GM12872 (cell line): Measurements from ENCODE around the gene TUBA3E.
"Not testable (repeated sequence)": the region's sequence is repeated elsewhere in the genome, so short reads cannot be mapped to it uniquely, and the experiment has no call there.

Experiments used
- TF ChIP-seq, protein P1 (sequence below): IDR thresholded peaks from 3 replicates; pipeline ENCODE4 v1.5.1; 2011; ENCODE audit warnings: low read depth, mild to moderate bottlenecking, low read length, moderate library complexity; ENCODE audit not compliant: insufficient read depth

Gene TUBA3E

DNA sequence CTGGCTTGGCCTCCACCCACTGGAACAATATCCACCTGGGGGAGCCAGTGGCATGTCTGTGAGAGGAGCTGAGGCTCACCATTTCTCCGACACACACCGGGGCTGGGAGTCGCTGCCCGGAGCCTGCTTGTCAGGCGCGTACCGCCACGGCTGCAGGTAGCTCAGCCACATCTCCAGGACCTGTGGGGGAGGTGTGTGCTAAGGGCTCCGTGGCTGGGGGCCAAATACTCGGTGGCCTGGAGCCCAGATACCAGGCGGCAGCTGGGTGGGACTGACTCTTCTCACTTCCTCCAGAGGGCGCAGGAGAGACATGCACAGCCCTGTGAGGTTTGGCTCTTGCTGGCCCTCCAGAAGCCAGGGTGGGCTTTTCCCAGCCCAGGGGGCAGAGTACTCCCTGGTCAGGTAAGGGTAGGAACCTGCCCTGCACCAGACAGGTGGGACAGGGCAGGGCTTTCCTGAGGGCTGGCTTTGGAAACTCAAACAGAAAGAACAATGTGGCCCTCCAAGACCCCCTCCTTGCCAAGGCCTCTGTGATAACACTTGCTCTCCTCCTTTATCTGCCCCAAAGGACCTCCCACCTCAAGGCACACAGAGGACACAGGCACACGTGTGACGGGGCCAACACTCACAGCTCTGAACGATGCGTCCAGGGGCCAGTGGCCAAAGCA lies 42.1 kb downstream of the TUBA3E start:
- TF ChIP-seq, protein P1, sequence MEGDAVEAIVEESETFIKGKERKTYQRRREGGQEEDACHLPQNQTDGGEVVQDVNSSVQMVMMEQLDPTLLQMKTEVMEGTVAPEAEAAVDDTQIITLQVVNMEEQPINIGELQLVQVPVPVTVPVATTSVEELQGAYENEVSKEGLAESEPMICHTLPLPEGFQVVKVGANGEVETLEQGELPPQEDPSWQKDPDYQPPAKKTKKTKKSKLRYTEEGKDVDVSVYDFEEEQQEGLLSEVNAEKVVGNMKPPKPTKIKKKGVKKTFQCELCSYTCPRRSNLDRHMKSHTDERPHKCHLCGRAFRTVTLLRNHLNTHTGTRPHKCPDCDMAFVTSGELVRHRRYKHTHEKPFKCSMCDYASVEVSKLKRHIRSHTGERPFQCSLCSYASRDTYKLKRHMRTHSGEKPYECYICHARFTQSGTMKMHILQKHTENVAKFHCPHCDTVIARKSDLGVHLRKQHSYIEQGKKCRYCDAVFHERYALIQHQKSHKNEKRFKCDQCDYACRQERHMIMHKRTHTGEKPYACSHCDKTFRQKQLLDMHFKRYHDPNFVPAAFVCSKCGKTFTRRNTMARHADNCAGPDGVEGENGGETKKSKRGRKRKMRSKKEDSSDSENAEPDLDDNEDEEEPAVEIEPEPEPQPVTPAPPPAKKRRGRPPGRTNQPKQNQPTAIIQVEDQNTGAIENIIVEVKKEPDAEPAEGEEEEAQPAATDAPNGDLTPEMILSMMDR = peak; percentile 76

DNA sequence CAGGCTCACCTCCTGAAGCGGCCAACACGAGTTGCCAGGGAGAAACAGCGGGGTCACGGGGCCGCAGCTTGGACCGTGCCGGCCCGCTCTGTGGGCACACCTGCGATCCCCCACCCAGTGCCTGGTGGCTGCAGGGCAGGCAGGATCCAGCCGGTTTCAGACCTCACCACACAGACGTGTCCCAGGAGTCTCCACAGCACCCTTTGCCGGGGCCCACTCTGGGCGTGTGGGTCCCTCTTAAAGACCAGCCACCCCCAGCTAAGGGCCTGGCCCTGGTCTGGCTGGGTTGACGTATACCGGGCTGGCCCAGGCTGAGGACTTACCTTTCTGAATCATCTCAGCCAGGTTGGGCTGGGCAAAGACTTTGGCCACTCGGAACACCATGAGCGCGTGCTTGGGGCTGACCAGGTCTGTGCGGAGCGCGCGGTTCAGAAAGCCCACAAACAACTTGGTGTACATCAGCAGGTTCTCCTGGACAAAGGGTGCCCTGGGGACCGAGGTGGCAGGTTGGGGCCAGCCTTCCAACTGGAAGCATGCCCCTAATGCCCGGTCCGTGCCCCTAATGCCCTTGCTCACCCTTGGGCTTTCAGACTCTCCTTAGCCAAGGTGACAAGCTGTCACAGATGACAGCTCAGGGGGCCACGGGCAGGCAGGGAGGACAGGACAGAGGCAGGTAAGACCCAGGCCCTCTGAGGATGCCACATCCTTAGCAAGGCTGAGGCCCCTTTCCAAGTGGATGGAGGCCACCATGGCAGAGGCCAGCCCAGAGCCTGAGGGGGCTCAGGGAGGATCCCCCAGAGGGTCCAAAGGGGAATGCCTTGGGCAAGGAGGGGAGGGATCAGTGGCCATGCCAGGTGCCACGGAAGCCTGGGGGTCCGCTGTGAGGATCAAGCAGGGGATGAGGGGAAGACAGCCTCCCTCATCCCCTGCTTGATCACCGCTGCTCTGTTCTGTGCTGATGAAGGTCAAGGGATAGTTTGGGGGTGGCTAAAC lies 43.2 kb downstream of the TUBA3E start:
- TF ChIP-seq, protein P1 = no peak

DNA sequence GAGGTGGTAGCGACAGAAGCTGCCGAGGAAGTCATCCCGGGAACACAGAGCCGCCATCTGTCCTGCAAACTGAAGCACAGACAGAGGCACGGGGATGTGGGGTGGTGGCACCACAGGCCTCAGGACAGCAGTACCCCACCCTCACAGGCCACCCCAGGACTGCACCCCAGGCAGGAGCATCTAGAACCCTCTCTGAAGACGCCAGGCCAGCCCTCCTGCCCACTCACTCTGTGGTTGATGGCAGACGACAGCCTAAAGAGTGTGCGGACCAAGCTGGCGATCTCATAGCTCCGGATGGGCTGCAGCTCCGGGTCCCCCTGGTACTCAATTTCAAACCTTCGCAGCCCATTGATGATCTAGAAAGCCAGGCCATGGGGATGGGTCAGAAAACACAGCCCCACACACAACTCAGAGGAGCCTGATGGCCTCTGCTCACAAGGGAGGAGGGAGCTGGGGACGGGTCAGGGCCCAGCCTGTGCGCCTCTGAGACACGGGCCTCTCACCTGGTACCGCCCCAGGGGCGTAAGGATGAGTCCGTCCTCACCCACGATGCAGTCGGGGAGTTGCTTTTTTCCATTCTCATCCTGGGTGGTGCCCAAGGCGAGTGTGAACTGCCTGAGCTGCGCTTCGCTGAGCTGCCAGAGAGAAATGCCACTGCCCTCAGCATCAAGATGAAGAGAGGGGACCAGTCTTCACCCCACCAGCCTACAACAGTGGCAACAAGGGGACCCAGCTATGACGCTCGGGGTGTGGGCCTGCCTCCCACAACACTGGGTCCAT lies 45.2 kb downstream of the TUBA3E start:
- TF ChIP-seq, protein P1 = no peak

DNA sequence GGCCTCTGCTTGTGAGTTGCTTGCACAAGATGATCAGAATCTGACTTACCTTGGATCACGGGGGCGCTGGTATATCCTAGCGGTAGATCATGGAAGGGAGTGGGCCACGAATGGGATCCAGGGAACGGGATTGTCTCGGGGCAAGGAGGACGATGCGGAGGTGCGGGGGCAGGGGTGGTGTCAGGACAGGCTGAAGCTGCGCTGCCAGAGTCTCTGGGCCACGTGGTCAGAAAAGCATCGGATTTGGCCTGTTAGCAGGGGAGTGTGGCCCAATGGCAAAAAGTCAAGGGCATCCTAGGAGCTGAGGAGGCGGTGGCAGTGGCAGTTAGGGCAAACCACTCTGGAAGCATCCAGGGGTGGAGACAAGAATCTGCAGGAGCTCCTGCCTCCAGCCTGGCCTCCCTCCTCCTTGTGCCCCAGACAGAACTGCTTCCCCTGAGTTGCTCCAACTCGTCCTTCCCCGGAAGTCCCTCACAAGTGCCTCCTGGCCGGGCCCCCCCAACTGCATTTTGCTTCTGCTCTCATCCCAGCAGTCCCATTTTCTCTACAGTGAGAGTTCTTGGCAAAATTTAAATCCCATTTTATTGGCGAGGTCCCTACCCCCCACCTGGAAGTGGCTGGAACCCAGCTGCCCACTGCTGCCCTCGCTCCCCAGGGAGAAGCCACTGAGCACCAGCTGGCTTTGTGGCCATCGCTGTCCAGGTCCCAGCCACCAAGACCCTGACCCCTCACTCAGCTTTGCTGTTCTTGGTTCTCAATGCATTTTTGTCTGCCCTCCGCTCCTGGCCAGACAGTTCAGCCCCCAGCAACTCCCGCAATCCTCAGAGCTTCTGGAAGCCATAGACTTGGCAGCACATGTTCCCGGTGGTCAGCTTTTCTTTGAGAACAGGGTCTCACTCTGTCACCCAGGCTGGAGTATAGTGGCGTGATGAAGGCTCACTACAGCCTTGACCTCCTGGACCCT lies 47.8 kb downstream of the TUBA3E start:
- TF ChIP-seq, protein P1 = no peak

DNA sequence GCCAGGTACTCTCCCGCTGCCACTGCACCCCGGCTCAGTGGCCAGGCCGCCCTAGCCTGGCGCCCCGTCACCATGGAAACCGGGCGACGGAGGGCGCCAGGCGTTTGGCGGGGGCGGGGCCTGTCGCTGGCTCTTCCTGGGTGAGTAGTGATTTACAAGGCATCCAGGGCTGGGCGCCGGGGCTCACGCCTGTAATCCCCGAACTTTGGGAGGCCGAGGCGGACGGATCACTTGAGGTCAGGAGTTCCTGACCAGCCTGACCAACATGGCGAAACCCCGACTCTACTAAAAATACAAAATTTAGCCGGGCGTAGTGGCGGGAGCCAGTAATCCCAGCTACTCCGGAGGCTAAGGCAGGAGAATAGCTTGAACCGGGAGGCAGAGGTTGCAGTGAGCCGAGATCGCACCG lies 53.2 kb downstream of the TUBA3E start, which contains the start of gene CCDC74B:
Gene CCDC74B (minus strand): TSS at position 107 of the 409 bp plus-strand sequence. CDS start 116 bp downstream, outside the sequence.
- TF ChIP-seq, protein P1 = not testable (repeated sequence)
